ENCODE measurements around the gene PAPOLB.

- TF ChIP-seq CTCF (IDR thresholded peaks at IDR 0.05) (no peak), CBX2 (IDR thresholded peaks at IDR 0.05; ENCODE audit: borderline replicate concordance, low read depth) (no peak), RFX5 (IDR thresholded peaks at IDR 0.05) (no peak), HMGXB4 (CRISPR knock-in tag; IDR thresholded peaks at IDR 0.05; ENCODE audit: borderline replicate concordance) (no peak), POLR2A (IDR thresholded peaks at IDR 0.05; ENCODE audit: low read length) (no peak), EHMT2 (IDR thresholded peaks at IDR 0.05; ENCODE audit: low read depth) (no peak), EP300 (IDR thresholded peaks at IDR 0.05) (no peak), RNF2 (IDR thresholded peaks at IDR 0.05; ENCODE audit: borderline replicate concordance, low read depth) (no peak), NFE2L2 (conservative IDR thresholded peaks at IDR 0.05; ENCODE audit: low read length) (no peak)
Measured at GRCh38 chr7:4871930-4872675, 10.3 kb upstream of the PAPOLB start.

Measured in A549 (cell line).